ENCODE results near the gene MYO1F.

Gene MYO1F

DNA sequence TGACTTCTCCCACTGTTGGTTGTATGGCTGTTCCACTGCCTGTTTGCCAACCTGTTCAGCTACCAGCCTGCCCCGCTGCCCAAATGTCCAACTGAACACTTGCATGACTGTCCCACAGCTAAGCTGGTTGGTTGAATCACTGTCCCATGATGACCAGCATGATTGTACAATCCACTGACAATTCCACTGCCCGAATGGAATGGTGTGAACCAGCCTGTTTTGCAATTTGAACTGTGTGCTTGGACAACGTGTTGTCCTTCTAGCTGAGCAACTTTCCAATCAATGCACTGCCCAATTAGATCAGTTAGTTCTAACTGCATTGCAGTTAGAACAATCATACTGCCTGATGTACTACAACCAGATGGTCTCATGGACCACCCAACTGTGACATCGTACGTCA lies 24.6 kb upstream of the MYO1F start:
- DNase-seq (ENCODE audit: low read depth): no peak
- no peak overlapping the region for H3K4me3 ChIP-seq (ENCODE audit: low read depth, low read length)
- TF ChIP-seq, protein P1, sequence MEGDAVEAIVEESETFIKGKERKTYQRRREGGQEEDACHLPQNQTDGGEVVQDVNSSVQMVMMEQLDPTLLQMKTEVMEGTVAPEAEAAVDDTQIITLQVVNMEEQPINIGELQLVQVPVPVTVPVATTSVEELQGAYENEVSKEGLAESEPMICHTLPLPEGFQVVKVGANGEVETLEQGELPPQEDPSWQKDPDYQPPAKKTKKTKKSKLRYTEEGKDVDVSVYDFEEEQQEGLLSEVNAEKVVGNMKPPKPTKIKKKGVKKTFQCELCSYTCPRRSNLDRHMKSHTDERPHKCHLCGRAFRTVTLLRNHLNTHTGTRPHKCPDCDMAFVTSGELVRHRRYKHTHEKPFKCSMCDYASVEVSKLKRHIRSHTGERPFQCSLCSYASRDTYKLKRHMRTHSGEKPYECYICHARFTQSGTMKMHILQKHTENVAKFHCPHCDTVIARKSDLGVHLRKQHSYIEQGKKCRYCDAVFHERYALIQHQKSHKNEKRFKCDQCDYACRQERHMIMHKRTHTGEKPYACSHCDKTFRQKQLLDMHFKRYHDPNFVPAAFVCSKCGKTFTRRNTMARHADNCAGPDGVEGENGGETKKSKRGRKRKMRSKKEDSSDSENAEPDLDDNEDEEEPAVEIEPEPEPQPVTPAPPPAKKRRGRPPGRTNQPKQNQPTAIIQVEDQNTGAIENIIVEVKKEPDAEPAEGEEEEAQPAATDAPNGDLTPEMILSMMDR (IDR thresholded peaks at IDR 0.05; ENCODE audit: low read depth, low read length, missing control alignments): no peak
- in situ Hi-C loops (cut with HindIII; ENCODE audit: low sequenced_read_pairs): no loop called here

DNA sequence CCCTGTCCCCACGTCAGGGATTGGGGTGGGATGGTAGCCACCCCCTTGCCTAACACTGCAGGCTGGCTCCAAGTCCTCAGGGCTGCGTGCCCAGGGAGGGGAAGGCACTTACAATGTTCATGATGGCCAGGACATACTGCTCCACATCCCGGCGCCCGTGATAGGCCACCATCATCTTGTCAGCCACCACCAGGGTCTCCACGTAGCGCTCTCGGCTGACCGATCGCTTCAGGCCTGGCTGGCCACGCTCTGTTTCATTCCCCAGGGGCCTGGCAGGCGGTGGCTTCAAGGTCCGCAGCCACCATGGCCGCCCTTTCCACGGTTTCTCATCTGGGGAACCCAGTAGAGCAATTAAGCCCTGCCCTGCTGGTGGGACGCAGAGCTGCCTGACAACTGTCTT lies 23.6 kb upstream of the MYO1F start:
- H3K4me3 ChIP-seq (ENCODE audit: low read depth, low read length): no peak overlapping the region
- no peak for DNase-seq (ENCODE audit: low read depth)
- in situ Hi-C loops (cut with HindIII; ENCODE audit: low sequenced_read_pairs): no loop called here
- TF ChIP-seq, protein P1 (IDR thresholded peaks at IDR 0.05; ENCODE audit: low read depth, low read length, missing control alignments): no peak

DNA sequence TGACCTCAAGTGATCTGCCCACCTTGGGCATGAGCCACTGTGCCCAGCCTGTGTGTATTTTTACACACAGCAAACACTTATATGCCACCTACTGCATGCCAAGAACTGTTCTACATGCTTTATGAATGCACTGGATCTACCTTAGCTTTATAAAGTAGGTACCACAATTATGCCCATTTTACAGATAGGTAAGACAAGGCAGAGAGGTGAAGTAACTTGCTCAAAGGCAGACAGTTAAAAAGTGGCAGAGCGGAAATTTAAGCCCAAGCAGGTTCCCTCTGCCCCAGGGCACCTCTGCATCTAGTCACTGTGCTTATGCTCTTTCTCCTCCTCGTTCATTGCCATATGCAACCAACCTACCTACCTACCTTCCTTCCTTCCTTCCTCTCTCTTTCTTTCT lies 22.8 kb upstream of the MYO1F start:
- TF ChIP-seq, protein P1 (IDR thresholded peaks at IDR 0.05; ENCODE audit: low read depth, low read length, missing control alignments): no peak
- no peak for DNase-seq (ENCODE audit: low read depth)
- in situ Hi-C loops (cut with HindIII; ENCODE audit: low sequenced_read_pairs): no loop called here
- H3K4me3 ChIP-seq (ENCODE audit: low read depth, low read length): no peak overlapping the region

DNA sequence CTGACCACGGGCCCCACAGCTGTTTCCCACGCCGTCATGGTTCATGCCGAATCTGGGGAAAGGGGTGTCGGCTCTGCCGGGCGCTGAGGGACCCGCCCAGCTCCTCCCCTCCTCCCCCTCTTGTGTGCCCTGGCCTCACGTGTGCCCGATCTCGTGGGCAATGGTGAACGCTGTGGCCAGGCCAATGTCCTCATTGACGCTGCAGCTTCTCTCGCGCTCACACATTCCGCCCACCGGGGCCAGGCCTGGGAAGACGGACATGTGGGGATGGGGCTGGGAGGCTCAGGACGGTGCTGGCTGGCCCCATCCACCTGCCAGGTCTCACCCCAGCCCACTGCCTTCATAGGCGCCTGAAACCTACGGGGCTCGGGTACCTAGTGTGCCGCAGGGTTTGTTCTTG lies 18.9 kb upstream of the MYO1F start:
- DNase-seq (ENCODE audit: low read depth): no peak
- no peak overlapping the region for H3K4me3 ChIP-seq (ENCODE audit: low read depth, low read length)
- in situ Hi-C loops (cut with HindIII; ENCODE audit: low sequenced_read_pairs): no loop called here
- TF ChIP-seq, protein P1 (IDR thresholded peaks at IDR 0.05; ENCODE audit: low read depth, low read length, missing control alignments): no peak

DNA sequence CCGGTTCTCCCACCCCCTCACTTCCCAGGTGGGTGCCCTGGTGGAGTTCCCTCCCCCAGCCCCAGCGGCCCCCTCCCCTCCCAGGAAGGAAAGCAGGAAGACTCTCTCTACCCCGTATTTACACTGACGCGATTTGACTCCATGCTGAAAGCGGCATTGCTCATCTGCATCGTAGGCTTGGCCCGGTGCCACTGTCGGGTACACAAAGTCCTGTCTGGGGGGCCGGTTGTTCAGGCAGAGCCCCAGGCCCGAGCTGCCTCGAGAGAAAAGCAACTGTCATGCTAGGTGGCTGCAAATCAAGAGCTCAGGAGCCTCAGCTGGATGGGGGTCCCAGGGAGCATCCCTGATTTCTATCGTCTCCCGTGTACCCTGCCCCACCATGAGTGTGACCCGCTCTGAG lies 18.4 kb upstream of the MYO1F start:
- no peak for DNase-seq (ENCODE audit: low read depth)
- H3K4me3 ChIP-seq (ENCODE audit: low read depth, low read length): no peak overlapping the region
- in situ Hi-C loops (cut with HindIII; ENCODE audit: low sequenced_read_pairs): no loop called here
- TF ChIP-seq, protein P1 (IDR thresholded peaks at IDR 0.05; ENCODE audit: low read depth, low read length, missing control alignments): no peak

DNA sequence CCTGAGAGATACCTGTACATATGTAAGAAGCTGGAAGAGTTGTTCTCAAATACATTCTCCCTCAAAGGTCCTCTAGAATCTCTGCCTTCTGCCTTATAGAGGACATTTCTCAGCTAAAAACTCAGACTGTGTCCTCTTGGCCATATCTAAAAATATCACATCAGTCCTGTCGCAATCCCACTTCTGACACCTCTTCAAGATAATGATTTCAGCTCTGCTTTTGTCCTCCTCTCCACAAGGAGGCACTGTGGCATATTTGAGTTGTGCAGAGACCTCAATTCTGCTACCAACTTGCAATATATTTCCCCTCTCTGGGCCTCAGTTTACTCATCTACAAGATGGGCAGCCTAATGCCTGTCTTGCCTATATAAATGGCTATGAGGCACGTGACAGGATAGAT lies 16.7 kb upstream of the MYO1F start:
- H3K4me3 ChIP-seq (ENCODE audit: low read depth, low read length): no peak overlapping the region
- TF ChIP-seq, protein P1 (IDR thresholded peaks at IDR 0.05; ENCODE audit: low read depth, low read length, missing control alignments): peak; percentile 39
- DNase-seq (ENCODE audit: low read depth): no peak
- in situ Hi-C loops (cut with HindIII; ENCODE audit: low sequenced_read_pairs): loop anchor here (5.0 kb wide), 2 partner anchors 63 to 72 kb away; no protein-coding TSS in a partner anchor
